DMS53 (cell line): ENCODE results near the gene VGLL3.
"Not testable (repeated sequence)": the region's sequence is repeated elsewhere in the genome, so short reads cannot be mapped to it uniquely, and the experiment has no call there.

Source experiments
- DNase-seq: peaks from one replicate; lab custom pipeline; 2025; lab: John Stamatoyannopoulos, UW

The VGLL3 gene, protein sequence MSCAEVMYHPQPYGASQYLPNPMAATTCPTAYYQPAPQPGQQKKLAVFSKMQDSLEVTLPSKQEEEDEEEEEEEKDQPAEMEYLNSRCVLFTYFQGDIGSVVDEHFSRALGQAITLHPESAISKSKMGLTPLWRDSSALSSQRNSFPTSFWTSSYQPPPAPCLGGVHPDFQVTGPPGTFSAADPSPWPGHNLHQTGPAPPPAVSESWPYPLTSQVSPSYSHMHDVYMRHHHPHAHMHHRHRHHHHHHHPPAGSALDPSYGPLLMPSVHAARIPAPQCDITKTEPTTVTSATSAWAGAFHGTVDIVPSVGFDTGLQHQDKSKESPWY

DNA sequence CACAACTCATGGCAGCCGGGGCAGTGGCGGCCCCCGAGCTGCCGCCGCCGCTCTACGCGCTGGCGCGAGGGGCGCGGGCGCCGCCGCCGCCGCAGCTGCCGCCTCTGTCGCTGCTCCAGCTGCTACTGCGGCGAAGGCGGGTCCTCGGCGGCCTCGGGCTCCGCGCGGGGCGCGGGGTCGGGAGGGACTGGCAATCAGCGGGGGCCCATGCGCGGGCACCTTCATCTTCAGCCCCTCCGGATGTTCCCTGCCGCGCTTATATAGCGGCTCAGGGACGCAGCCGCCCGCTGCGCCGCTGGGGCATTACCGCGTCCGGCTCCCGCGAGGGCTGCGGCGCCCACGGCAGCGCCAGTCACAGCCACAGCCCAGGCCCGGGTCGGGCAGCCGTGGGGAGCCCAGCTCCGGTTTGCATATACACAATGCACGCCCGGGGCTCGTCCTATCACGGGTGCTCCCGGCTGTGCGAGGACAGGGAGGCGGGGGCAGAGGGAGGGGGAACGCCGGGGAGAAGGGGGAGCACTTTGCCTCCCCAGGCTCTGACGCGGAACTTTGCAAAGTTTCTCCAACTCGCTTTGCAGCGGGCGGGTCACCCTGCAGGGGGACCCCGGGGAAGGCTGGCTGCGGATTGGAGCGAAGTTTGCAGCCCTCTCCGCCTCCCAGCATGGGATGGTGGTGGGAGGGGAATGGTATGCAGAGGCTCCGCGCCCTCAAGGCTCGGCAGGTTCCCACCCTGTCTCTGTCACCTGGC is at the start of gene VGLL3:
Gene VGLL3 (minus strand): TSS at position 416 of the 748 bp plus-strand sequence. CDS start 406 bp downstream, at position 10.
- peak; percentile 50 for DNase-seq

DNA sequence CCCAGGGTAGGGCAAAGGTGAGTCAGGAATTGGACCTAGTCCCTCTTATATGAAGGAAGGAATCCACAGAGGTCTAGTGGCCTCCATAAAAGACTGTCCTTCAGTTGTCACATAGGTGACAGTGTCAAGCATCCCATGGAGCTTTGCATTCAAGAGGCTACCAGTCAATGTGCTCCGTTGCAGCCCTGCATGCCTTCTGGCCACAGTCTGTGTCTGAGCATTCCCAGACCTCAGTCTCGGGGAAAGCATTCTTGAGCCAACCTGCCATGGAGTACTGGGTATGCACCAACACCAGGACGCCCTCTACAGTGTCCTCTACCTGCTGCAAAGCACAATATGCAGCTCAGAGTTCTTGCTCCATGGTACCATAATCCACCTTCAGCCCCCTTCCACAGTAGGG is 46.7 kb upstream of the VGLL3 start:
- DNase-seq, result no peak

DNA sequence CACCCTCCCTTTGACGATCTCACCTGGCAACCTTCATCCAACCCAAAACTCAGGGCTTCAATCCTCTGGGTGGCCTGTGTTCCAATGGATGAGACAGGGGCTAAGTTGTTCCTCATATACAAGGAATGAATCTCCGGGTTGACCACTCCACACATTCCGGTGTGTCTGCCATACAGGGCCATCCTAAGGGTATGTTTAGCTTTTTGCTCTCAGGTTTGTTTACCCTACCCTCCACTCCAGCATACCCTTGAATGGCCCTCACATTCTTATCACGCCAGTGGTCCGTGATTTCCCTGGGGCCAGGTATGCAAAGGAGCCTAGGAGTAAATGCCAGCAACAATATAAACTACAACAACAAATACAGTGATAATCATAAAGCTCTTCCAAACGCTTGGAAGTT is 45.7 kb upstream of the VGLL3 start:
- no peak for DNase-seq

DNA sequence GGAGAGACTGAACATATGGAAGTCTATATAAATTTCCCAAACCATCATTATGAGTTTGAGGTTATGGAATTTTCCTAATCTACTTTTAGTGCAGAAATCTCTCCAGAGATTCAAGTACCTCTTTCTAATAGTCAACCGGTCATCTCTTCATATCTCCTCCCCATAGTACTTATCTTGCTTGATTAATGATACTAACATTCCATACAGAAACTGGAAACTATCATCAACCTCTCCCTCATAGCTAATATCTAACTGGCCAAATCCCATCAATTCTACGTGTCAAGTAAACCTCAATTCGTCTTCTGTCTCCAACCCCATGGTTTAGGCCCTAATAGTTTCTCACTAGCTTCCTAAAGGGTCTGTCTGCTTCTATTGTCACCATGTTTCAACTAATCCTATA is 44.4 kb upstream of the VGLL3 start:
- DNase-seq, result no peak

DNA sequence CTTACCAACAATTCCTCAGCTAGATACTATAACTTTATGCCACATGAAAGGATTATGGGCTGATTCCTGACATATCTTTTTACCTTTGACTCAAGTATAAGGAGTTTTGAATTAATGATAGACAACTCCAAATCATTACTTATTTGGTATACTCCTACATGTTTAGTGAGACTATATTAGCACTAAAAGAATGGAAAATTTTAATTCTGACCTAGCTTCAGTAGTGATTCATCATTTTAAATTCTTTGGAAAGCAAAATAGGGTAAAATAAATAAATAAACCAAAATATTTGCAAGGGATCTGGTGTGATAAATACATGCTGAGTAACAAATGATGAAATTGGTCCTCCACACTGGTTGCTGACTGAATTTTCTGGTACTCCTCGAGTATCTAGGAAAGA is 42.3 kb upstream of the VGLL3 start:
- no peak for DNase-seq

DNA sequence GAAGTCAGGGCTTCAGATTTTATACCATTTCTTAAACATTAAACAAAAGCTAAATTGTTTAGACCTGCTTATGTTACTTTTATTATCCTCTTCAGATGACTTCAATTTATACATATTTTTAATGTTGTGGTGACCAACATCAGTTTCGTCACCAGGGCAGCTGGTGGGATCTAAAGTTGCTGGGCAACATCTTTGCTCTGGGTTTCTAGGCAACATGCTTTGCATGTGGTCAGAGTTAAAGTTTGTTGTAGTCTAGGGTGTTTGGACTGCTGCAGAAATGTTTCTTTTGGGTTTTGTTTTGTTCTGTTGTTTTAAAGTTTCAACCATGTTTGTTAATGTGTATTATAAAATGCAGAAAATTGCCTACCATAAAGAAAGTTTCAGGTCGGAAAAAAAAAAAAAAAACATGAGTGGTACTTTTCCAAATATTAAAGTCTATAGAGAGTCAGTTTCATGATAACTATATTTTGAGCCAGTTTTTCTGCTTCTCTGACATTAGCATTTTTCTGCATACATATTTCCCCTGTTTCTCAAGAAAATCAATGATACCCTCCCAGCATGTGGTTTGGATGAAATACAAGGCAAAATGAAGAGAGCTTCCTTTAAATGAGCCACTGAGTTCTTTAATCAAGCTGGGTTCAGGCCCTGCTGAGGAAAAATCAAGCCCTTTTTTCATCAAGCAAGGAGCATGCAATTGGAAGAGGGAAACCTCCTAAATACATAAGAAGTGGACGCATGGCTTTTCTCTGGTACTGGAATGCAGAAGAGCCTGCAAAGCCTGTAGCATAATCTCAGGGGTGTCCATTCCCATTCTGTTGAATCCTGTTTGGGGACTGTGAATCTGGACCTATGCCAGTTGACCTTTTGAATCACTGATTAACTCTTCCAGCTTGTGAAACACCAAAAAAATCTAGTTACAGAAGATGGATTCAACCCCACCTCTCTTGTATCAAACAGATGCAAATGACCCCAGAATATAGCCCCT is 35.0 kb upstream of the VGLL3 start:
- DNase-seq, result no peak

DNA sequence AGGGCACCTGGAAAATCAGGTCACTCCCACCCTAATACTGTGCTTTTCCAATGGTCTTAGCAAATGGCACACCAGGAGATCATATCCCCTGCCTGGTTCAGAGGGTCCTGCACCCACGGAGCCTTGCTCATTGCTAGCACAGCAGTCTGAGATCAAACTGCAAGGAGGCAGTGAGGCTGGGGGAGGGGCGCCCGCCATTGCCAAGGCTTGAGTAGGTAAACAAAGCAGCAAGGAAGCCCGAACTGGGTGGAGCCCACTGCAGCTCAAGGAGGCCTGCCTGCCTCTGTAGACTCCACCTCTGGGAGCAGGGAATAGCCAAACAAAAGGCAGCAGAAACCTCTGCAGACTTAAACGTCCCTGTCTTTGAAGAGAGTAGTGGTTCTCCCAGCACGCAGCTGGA is 26.4 kb upstream of the VGLL3 start:
- not testable (repeated sequence) for DNase-seq

DNA sequence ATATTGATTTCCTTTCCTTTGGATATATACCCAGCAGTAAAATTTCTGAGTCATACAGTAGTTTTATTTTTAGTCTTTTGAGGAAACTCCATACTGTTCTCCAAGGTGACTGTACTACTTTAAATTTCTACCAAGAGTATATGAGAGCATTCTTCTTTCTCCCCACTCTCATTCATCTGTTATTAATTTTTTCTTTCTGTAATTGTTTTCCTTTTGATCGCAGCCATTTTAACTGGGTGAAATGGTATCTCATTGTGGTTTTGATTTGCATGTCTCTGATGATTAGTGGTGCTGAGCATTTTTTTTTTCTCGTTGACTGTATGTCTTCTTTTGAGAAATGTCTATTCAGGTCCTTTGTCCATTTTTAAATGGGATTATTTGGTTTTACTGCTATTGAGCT is 18.3 kb upstream of the VGLL3 start:
- DNase-seq, result no peak

DNA sequence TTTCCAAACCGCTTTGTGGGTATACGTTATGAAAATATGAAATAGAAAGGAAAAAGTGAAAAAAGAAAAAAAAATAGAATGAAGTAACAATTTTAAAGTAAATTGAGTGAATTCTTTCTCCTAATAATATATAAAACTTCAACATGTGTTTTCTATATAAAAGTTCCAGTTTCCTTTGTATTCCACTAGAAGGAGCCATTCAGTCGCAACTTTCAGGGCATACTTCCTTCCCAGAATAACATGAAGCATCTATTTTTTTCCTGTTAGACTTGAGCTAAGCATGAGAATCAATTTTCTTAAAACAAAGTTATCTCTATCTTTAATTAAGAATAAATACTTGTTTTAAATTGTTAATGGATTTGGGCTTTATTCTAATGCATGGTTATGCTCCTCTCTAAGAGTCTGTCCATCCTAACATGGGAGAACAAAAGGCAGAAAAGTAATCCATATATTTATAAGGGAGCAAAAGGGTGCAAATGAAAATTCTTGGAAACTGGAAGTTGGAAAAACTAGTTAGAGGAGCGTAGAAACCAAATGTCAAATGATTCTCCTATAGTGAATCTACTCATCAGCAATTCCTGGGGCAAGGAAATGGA is 16.0 kb upstream of the VGLL3 start:
- peak; percentile 23 for DNase-seq

DNA sequence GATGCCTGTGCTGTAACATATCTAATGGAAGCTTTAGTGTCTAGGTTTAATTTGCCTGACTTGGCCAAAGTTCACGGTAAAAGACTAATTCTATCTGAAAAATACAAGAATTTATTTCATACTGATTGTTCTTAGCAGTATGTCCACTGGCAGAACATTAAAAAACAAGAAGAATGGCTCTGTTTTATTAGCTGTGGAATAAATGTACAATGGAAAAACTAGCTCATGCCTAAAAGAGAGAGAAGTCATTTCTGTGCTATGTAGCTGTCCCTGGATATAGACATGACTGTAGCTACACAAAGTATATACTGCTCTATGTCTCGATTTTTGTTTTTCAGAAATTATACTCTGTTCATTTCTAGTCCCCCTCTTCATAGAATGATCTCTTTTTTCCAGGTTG is 13.9 kb upstream of the VGLL3 start:
- DNase-seq, result no peak

DNA sequence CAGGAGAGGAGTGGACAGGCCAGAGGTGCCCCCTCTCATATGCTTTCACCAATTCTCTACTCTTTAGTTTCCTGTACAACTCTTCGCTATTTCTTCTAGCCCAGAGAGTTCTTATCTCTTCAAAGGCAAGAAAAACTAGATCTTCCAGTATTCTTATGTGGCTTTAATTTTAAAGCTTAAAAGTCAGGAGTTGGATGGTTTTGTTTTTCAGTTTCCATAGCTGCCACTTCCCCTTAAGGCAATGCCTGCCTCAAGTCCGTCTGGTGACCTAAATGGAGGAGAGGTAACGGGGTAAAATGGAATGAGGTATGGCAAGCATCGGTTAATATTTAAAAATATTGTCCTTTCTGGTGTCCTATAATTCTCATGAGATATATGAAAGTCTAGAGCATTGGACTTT is 11.4 kb upstream of the VGLL3 start:
- DNase-seq, result no peak

DNA sequence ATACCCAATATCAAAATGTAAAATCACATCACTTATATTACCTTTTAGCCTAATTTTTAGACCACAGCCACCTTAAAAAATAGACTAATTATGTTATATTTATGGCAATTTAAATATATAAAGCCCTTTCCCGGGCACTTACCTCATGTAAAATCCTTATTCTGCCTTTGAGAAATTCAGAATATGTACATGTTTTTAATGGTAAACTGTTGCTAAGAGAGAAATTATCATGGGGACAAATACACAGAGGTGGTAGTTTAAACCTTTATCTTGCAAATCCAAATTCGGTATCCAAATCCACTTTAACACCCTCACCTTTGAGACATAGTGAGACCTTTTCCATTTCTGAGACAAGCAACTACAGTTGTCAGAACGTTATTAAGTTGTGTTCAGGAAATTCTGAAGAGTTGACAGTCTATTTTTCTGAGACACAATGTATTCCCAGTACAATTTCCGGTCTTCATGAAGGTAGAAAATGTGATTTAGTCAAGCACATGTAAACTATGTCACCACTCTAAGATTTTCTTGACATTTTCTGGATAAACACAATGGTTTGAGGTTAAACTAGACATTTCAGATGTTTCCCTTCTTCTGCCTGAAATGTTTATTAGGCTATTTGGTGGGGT is 10.6 kb upstream of the VGLL3 start:
- no peak for DNase-seq

DNA sequence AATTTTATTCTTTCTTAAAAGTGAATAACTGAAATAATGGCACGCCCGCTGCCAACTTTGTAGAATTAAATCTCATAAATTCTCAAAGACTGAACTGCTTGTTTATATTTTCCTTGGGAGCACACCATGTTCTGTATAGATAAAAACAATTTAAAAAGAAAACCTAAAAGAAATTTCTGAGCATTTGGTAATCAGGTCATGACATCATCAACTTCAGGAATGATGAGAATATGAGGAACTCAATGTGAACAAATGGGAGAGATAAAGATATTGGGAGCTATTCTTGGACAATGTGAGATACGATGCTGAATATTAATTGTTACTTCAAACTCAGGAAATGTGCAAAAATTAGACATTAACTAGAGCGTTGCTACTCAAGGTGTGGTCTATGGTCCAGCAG is 10.0 kb upstream of the VGLL3 start:
- no peak for DNase-seq

DNA sequence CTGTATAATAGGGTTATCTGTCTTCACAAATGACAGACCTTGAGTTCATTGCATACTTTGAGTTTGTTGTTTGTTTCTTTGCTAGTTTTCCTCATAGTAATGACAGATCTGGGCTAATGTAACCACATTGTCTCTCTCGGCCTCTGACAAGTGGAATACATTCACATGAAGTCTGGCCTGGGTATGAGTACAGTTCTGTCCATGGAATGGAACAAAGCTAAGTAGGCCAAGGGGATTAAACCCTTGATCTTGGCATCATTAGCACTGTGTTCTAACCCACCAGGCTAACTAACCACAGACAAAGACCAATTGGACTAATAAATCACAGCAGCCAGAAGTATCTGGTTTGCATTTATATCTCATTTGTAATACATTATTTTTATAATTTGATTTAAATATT is 7.6 kb upstream of the VGLL3 start:
- no peak for DNase-seq

DNA sequence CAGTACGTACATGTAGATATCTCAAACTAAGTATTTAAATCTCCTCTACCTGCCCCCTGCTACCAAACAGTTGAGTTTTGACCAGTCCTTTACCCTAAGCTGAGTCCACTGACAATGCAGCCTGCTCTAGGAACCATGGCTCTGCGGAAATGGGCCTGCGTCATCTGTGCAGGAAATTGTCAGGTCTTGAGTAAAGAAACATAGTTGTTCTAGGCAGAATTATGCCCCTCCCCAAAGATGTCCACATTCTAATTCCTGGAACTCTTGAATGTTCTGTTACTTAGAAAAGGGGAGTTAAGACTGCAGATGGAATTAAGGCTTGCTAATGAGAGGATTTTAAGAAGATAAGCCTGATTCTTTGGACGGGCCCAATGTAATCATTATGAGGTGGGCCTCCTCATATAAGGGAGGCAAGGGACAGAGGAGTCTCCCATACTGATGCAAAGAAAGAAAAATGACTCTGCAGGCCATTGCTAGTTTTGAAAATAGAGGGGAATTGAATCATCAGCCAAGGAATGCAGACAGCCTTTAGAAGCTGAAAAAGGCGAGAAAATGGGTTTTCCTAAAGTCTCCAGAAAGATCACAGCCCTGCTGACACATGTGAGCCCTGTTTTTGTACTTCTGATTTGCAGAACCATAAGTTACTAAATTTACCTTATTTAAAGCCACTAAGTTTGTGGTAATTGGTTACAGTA is 5.5 kb upstream of the VGLL3 start:
- no peak for DNase-seq

DNA sequence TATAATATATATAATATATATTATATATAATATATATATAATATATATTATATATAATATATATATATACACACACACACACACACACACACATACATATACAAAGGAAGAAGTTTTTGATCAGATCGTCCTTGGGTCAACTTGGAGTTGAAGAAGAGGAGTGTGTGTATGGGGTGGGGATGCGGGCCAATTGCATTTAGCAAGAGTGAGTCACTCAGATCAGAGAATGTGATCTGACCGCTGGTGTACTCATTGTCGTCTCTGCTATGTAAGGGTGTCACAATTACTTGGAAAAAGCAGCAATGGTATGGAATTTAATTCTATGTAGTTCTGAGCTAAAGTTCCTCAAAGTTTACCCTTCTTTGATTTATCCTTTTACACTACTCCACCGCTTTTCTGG is 4.6 kb upstream of the VGLL3 start:
- DNase-seq, result no peak

DNA sequence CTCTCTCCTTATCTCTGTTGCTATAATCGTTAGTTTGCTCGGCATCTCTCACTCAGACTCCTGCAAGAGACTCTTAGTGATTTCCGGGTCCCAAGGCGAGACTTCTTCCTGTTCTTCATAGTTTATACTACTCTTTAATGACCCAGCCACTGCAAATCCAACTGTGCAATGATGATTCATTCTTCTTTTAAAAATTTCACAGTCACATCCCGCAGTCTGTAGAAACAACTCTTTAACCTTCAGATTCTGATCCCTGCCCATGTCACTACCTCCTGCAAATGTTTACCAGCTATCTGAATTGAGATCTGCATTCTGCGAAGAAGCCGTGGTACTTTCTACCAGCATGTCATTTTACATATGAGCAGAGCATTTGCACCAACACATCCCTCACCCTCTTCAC is 2.8 kb upstream of the VGLL3 start:
- no peak for DNase-seq

DNA sequence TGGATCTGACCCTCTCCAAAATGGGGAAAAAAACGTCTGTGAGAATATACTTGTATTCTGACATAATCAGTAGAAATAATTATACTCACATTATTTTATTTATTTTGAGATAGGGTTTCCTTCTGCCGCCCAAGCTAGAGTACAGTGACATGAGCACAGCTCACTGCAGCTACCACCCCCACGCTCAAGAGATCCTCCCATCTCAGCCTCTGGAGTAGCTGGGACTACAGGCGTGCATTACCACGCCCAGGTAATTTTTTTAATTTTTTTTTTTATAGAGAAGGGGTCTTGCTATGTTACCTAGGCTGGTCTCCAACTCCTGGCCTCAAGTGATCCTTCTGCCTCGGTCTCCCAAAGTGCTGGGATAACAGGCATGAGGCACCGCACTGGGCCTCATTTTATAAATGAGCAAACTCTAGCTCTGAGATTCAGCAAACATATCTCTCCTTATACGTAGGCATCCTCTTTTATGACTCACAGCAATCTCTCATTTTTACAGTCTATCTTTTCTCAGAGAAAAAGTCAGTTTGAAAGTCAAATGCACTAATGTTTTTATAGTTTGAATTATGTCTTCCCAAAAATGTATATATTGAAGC is 989 bp upstream of the VGLL3 start:
- DNase-seq, result no peak

DNA sequence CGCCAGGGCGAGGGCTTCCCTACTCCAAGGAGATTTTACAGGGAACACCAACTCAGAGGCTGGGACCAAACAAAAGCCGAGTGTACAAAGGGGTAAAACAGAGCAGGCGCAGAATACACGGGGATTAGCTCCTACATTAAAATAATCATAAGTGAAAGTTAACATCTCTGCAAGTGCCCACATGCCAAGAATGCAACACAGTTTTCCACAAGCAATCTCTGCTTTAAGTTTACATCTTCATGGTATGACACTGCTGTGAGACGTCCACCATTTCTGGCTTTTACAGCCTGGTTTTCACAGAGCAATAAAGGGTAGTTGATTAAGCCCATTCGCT is 500 bp upstream of the VGLL3 start:
- DNase-seq, result peak; percentile 18

DNA sequence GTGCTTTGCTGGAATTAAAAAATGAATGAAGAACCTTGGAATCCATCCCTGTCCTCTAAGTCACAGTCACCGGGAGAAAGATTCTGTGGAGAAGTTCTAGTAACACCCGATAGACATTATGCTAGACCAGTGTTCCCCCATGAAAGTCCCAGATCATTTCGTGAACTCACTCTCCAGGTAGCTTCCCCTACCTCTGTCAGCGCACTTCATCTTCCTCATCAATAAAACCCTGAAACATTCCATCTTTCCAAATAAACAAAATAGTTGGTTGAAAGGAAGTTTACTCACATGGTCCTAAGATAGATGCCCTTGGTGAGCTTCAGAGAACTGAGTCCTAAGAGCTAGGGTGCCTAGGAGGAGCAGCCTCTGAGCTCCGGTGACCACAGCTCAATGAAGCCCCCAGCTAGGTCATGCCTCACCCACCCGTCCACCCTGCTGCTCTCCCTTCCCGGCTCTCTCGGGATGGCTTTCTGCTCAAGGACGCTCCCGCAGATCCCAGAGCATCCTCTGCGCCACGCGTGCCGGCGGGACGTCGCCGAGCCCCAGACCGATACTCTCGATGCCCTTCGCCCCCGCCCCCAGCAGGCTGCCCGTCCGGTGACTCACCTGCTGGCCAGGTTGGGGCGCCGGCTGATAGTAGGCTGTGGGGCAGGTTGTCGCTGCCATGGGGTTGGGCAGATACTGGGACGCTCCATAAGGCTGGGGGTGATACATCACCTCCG is 776 bp downstream of the VGLL3 start:
- DNase-seq, result peak; percentile 56
